Measurements from ENCODE around the gene NCAPG2.
"Not testable (repeated sequence)": the region's sequence is repeated elsewhere in the genome, so short reads cannot be mapped to it uniquely, and the experiment has no call there.

NCAPG2 gene

GRCh38 chr7:158703679-158704523, 703 bp downstream of the NCAPG2 start:
- not testable (repeated sequence) for DNase-seq

- peak; percentile 56 to 61 for DNase-seq
Observed at GRCh38 chr7:158702944-158703343, 1.7 kb downstream of the NCAPG2 start.

GRCh38 chr7:158702196-158702595, 2.4 kb downstream of the NCAPG2 start:
- DNase-seq = no peak

- no peak for DNase-seq
Observed at GRCh38 chr7:158700008-158700407, 4.6 kb downstream of the NCAPG2 start.

GRCh38 chr7:158699341-158699740, 5.3 kb downstream of the NCAPG2 start:
- DNase-seq = no peak

GRCh38 chr7:158698657-158699195, 5.9 kb downstream of the NCAPG2 start:
- no peak for DNase-seq

GRCh38 chr7:158697597-158697996, 7.0 kb downstream of the NCAPG2 start:
- not testable (repeated sequence) for DNase-seq

- peak; percentile 88 to 91 for DNase-seq
Observed at GRCh38 chr7:158695726-158696452, 8.7 kb downstream of the NCAPG2 start.

- no peak for DNase-seq
Observed at GRCh38 chr7:158695056-158695455, 9.5 kb downstream of the NCAPG2 start.

- DNase-seq = no peak
Observed at GRCh38 chr7:158694650-158695049, 10.0 kb downstream of the NCAPG2 start.

GRCh38 chr7:158689488-158689887, 15.1 kb downstream of the NCAPG2 start:
- DNase-seq = no peak

GRCh38 chr7:158687406-158687805, 17.2 kb downstream of the NCAPG2 start:
- DNase-seq = no peak

GRCh38 chr7:158685693-158686092, 18.9 kb downstream of the NCAPG2 start:
- DNase-seq = no peak

- no peak for DNase-seq
Observed at GRCh38 chr7:158684329-158684728, 20.3 kb downstream of the NCAPG2 start.

- DNase-seq = no peak
Observed at GRCh38 chr7:158683541-158683940, 21.1 kb downstream of the NCAPG2 start.

- DNase-seq = no peak
Observed at GRCh38 chr7:158682456-158682855, 22.1 kb downstream of the NCAPG2 start.

- no peak for DNase-seq
Observed at GRCh38 chr7:158680754-158681153, 23.9 kb downstream of the NCAPG2 start.

GRCh38 chr7:158676906-158677305, 27.7 kb downstream of the NCAPG2 start:
- DNase-seq = no peak

GRCh38 chr7:158676171-158676840, 28.3 kb downstream of the NCAPG2 start:
- no peak for DNase-seq

- no peak for DNase-seq
Observed at GRCh38 chr7:158672975-158673374, 31.6 kb downstream of the NCAPG2 start.

GRCh38 chr7:158668086-158668485, 36.5 kb downstream of the NCAPG2 start:
- not testable (repeated sequence) for DNase-seq

- not testable (repeated sequence) for DNase-seq
Observed at GRCh38 chr7:158666966-158667678, 37.5 kb downstream of the NCAPG2 start.

- no peak for DNase-seq
Observed at GRCh38 chr7:158666401-158666800, 38.2 kb downstream of the NCAPG2 start.
